SU-DHL-6 (cell line): ENCODE data around the gene WWTR1.

Experiments
- H2AFZ ChIP-seq: fragments of 200-600 bp; sonication (generic); 2 replicates; pipeline ENCODE4 v1.6.1; 2014; ENCODE audit warnings: low read depth, mild to moderate bottlenecking, moderate library complexity, mixed read lengths, antibody characterized with exemption, low read length; ENCODE audit not compliant: severe bottlenecking
- H3F3A ChIP-seq: fragments of 200-600 bp; shearing (Covaris generic); 2 replicates; pipeline ENCODE4 v1.6.0; 2016; ENCODE audit warnings: antibody characterized with exemption, mild to moderate bottlenecking; ENCODE audit not compliant: insufficient read depth
- H3K27ac ChIP-seq: fragments of 200-600 bp; sonication (generic); 2 replicates; pipeline ENCODE4 v1.5.1; 2016; ENCODE audit warnings: low read depth, mild to moderate bottlenecking, low read length, moderate library complexity, mixed read lengths
- H3K27me3 ChIP-seq: fragments of 200-600 bp; sonication (generic), shearing (Covaris generic); 2 replicates; pipeline ENCODE4 v1.6.0; 2014; ENCODE audit warnings: mild to moderate bottlenecking, low read length
- H3K36me3 ChIP-seq: fragments of 200-600 bp; sonication (generic); 2 replicates; pipeline ENCODE4 v1.6.1; 2014; ENCODE audit warnings: mild to moderate bottlenecking, low read length, mixed read lengths
- H3K4me2 ChIP-seq: fragments of 300-600, 200-600 bp; shearing (Covaris generic), sonication (generic); 2 replicates; pipeline ENCODE4 v1.6.0; 2014; ENCODE audit warnings: low read length, low read depth, mild to moderate bottlenecking; ENCODE audit not compliant: poor library complexity, severe bottlenecking
- H3K4me3 ChIP-seq: fragments of 200-600 bp; sonication (generic); 2 replicates; pipeline ENCODE4 v1.5.1; 2014; ENCODE audit warnings: antibody characterized with exemption, low read length, mild to moderate bottlenecking, mixed read lengths; ENCODE audit not compliant: insufficient read depth, poor library complexity, severe bottlenecking
- H3K79me2 ChIP-seq: fragments of 200-600 bp; sonication (generic); 2 replicates; pipeline ENCODE4 v1.6.1; 2014; ENCODE audit warnings: mild to moderate bottlenecking, low read length, moderate library complexity; ENCODE audit not compliant: insufficient read depth
- H3K9ac ChIP-seq: fragments of 200-600 bp; sonication (generic); 2 replicates; pipeline ENCODE4 v1.7.0; 2014; ENCODE audit warnings: mild to moderate bottlenecking, low read length
- H3K9me2 ChIP-seq: fragments of 200-600 bp; sonication (generic); replicated peaks from 2 replicates; pipeline ENCODE4 v1.6.1; 2014; ENCODE audit warnings: low read length; ENCODE audit not compliant: insufficient read depth
- H3K9me3 ChIP-seq: fragments of 200-600 bp; sonication (generic); 2 replicates; pipeline ENCODE4 v1.6.1; 2014; ENCODE audit warnings: low read length, mixed read lengths; ENCODE audit not compliant: insufficient read depth
- H4K20me1 ChIP-seq: fragments of 200-600 bp; sonication (generic); 2 replicates; pipeline ENCODE4 v1.6.1; 2014; ENCODE audit warnings: low read depth, mild to moderate bottlenecking, antibody characterized with exemption, low read length, moderate library complexity, mixed read lengths
- EZH2phosphoT487 ChIP-seq: fragments of 200-600 bp; sonication (generic), shearing (Covaris generic); conservative IDR thresholded peaks from 2 replicates; pipeline ENCODE4 v1.6.1; 2018; ENCODE audit warnings: mild to moderate bottlenecking, antibody characterized with exemption, low read length, moderate library complexity, mixed read lengths
- TF ChIP-seq, protein P1 (sequence below): fragments of 200-600 bp; sonication (generic); IDR thresholded peaks from one replicate; pipeline ENCODE4 v1.5.1; 2017; ENCODE audit warnings: antibody characterized with exemption, mild to moderate bottlenecking, low read length, moderate library complexity; ENCODE audit not compliant: insufficient read depth, poor library complexity, severe bottlenecking

WWTR1 gene

DNA sequence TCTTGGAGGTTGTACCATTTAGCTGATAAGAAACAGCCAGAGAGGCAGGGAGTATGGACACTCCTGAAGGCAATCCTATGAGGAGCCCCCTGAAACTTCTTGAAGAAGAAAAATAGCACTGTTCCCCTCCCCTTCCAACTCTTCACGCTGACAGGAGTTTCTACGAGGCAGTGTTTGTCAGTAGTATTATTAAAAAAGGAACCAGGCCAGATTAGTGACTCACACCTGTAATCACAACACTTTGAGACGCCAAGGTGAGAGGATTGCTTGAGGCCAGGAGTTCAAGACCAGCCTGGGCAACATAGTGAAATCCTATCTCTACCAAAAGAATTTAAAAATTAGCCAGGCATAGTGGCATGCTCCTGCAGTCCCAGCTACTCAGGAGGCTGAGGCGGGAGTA lies 38.7 kb downstream of the WWTR1 start:
- no peak overlapping the region for H3K27ac ChIP-seq
- no peak overlapping the region for H3K4me2 ChIP-seq
- TF ChIP-seq, protein P1, sequence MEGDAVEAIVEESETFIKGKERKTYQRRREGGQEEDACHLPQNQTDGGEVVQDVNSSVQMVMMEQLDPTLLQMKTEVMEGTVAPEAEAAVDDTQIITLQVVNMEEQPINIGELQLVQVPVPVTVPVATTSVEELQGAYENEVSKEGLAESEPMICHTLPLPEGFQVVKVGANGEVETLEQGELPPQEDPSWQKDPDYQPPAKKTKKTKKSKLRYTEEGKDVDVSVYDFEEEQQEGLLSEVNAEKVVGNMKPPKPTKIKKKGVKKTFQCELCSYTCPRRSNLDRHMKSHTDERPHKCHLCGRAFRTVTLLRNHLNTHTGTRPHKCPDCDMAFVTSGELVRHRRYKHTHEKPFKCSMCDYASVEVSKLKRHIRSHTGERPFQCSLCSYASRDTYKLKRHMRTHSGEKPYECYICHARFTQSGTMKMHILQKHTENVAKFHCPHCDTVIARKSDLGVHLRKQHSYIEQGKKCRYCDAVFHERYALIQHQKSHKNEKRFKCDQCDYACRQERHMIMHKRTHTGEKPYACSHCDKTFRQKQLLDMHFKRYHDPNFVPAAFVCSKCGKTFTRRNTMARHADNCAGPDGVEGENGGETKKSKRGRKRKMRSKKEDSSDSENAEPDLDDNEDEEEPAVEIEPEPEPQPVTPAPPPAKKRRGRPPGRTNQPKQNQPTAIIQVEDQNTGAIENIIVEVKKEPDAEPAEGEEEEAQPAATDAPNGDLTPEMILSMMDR: no peak
- H3F3A ChIP-seq: no peaks in the 10 kb centered on the region
- no peaks in the 10 kb centered on the region for H4K20me1 ChIP-seq
- no peaks in the 10 kb centered on the region for H3K36me3 ChIP-seq
- no peaks in the 10 kb centered on the region for H3K9me3 ChIP-seq
- H2AFZ ChIP-seq: no peak overlapping the region
- H3K9me2 ChIP-seq: no peaks in the 10 kb centered on the region
- no peaks in the 10 kb centered on the region for H3K79me2 ChIP-seq
- no peak overlapping the region for H3K9ac ChIP-seq
- no peaks in the 10 kb centered on the region for H3K27me3 ChIP-seq
- no peak overlapping the region for H3K4me3 ChIP-seq

DNA sequence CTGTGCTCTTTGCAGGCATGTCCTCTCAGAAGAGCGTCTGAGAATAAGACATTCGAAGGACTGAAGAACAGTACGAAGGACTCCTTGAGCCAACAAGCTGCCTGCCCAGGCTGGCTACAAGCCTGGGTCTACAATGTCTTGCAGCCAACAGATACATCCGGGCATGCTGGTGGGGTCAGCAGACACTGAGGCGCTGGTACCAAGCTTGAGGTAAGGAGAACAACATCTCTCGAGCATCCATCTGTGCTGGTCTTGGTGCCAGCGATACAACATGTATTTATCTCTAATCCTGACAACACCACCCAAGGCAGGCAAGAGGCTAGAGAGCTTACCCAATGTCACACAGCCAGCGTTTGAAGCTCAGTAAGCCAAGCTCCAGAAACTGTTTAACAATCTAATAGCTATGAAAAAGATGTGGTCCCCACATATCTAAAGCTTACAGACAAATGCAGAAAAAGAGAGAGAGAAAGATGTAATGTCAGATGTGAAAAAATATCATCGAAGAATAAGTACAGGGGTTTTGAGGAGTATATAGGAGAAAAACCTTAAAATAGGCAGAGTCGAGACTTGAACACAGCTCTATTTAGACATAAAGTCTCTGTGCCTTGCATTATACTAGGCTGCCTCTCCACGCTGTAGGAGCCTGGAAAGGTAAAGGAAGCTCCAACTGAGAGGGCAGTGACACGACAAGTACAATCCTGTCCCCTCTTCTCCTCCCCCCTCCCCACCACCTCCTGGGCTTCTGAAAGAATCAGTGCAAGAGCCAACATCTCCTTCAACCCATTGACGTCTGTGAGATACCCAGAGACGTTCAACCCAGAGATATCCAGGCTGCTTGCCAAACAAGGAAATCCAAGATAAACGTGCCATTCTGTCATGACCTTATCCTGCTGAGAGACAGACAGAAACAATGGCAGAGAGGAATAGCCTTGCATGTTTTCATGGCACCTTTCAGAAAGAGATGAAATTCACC lies 39.4 kb downstream of the WWTR1 start:
- TF ChIP-seq, protein P1: no peak
- no peak for TF ChIP-seq EZH2phosphoT487
- Histone ChIP-seq H3K9me3 (no peaks in the 10 kb centered on the region), H3K4me3 (no peak overlapping the region), H3F3A (no peaks in the 10 kb centered on the region), H4K20me1 (no peaks in the 10 kb centered on the region), H3K36me3 (no peaks in the 10 kb centered on the region), H3K79me2 (no peaks in the 10 kb centered on the region), H2AFZ (no peak overlapping the region), H3K9ac (no peak overlapping the region), H3K27ac (no peak overlapping the region), H3K9me2 (no peaks in the 10 kb centered on the region), H3K27me3 (no peaks in the 10 kb centered on the region), H3K4me2 (no peak overlapping the region)

DNA sequence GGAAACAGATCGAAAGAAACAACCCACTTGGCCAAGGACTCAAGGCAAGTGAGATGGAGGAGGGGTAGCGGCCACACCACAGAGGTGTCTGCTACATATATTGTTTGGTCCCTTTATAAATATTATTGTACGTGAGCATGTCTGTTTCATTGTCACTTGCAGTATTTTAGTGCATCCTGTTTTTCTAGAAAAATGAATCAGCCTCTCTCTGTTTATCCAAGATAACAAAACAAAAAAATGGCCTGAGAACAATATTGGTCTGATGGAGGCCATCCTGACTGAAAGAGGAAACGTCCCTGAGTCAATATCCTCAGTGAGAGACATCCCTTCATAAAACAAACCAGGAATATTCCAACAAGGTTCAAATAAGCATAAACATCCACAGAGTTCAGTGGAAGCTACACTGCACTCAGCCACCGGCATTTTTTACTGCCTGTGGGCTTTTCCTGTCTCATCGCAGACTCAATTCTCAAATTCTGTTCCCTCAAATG lies 42.0 kb downstream of the WWTR1 start:
- H3K27me3 ChIP-seq: no peaks in the 10 kb centered on the region
- H3F3A ChIP-seq: no peaks in the 10 kb centered on the region
- H3K4me2 ChIP-seq: no peak overlapping the region
- no peak for TF ChIP-seq EZH2phosphoT487
- TF ChIP-seq, protein P1: no peak
- H3K79me2 ChIP-seq: no peaks in the 10 kb centered on the region
- no peak overlapping the region for H3K9ac ChIP-seq
- no peak overlapping the region for H3K27ac ChIP-seq
- no peaks in the 10 kb centered on the region for H4K20me1 ChIP-seq
- H3K4me3 ChIP-seq: no peak overlapping the region
- no peaks in the 10 kb centered on the region for H3K9me2 ChIP-seq
- H3K9me3 ChIP-seq: no peaks in the 10 kb centered on the region
- no peaks in the 10 kb centered on the region for H3K36me3 ChIP-seq
- no peak overlapping the region for H2AFZ ChIP-seq
